Testis (tissue), 2 donors: ENCODE results near the gene DDHD1.

Experiments
- CTCF ChIP-seq, 3 experiments: fragments of 450-650 bp in 2 of 3; fragments of 200-600 bp in 1 of 3; sonication (generic) in 1 of 3; IDR thresholded peaks; one replicate each; pipeline ENCODE4 v1.5.1; 2016 to 2019; ENCODE audit warnings: antibody characterized with exemption in 3 of 3, mild to moderate bottlenecking in 2 of 3, moderate library complexity in 1 of 3
- POLR2A ChIP-seq: fragments of 450-650 bp; IDR thresholded peaks from one replicate; pipeline ENCODE4 v1.6.1; 2017; ENCODE audit warnings: antibody characterized with exemption, mild to moderate bottlenecking, moderate library complexity

- TF ChIP-seq CTCF (IDR thresholded peaks at IDR 0.05) (no peak), POLR2A (no peak)
Measured at GRCh38 chr14:53016919-53017318, 136.2 kb downstream of the DDHD1 start.
